ENCODE results near the gene RABGGTA.

RABGGTA gene

GRCh38 chr14:24253936-24254335, 17.5 kb downstream of the RABGGTA start:
- no peak for DNase-seq (ENCODE audit: low read depth in 1 of 2, low spot score in 1 of 2)
- Histone ChIP-seq H3K4me3 (replicated peaks; ENCODE audit: insufficient read depth, low read length) (no peak overlapping the region), H3K27me3 (ENCODE audit: insufficient read depth, poor library complexity, severe bottlenecking) (no peaks in the 10 kb centered on the region), H3K27ac (replicated peaks) (no peak overlapping the region)
- TF ChIP-seq REST (IDR thresholded peaks at IDR 0.05; ENCODE audit: insufficient replicate concordance, low read depth): no peak
- TF ChIP-seq GABPA (IDR thresholded peaks at IDR 0.05; ENCODE audit: low read depth): no peak
- TF ChIP-seq POLR2AphosphoS5 (IDR thresholded peaks at IDR 0.05; ENCODE audit: low read depth): no peak
- TF ChIP-seq CTCF (IDR thresholded peaks at IDR 0.05; ENCODE audit: insufficient read depth, low read length): no peak
- TF ChIP-seq SPI1 (IDR thresholded peaks at IDR 0.05; ENCODE audit: borderline replicate concordance, low read depth): no peak

- no peak for TF ChIP-seq POLR2AphosphoS5 (IDR thresholded peaks at IDR 0.05; ENCODE audit: low read depth)
- no peak for TF ChIP-seq SPI1 (IDR thresholded peaks at IDR 0.05; ENCODE audit: borderline replicate concordance, low read depth)
- Histone ChIP-seq H3K4me3 (replicated peaks; ENCODE audit: insufficient read depth, low read length) (no peak overlapping the region), H3K27ac (replicated peaks) (no peak overlapping the region), H3K27me3 (ENCODE audit: insufficient read depth, poor library complexity, severe bottlenecking) (no peaks in the 10 kb centered on the region)
- no peak for DNase-seq (ENCODE audit: low read depth in 1 of 2, low spot score in 1 of 2)
Observed at GRCh38 chr14:24252289-24253124, 18.9 kb downstream of the RABGGTA start.

GRCh38 chr14:24251880-24252288, 19.5 kb downstream of the RABGGTA start:
- Histone ChIP-seq H3K4me3 (replicated peaks; ENCODE audit: insufficient read depth, low read length) (no peak overlapping the region), H3K27ac (replicated peaks) (no peak overlapping the region), H3K27me3 (ENCODE audit: insufficient read depth, poor library complexity, severe bottlenecking) (no peaks in the 10 kb centered on the region)
- no peak for TF ChIP-seq CTCF (IDR thresholded peaks at IDR 0.05; ENCODE audit: insufficient read depth, low read length)
- no peak for TF ChIP-seq SPI1 (IDR thresholded peaks at IDR 0.05; ENCODE audit: borderline replicate concordance, low read depth)
- TF ChIP-seq GABPA (IDR thresholded peaks at IDR 0.05; ENCODE audit: low read depth): no peak
- no peak for TF ChIP-seq REST (IDR thresholded peaks at IDR 0.05; ENCODE audit: insufficient replicate concordance, low read depth)
- TF ChIP-seq POLR2AphosphoS5 (IDR thresholded peaks at IDR 0.05; ENCODE audit: low read depth): no peak
- no peak for DNase-seq (ENCODE audit: low read depth in 1 of 2, low spot score in 1 of 2)

- no peaks in the 10 kb centered on the region for H3K27me3 ChIP-seq (ENCODE audit: insufficient read depth, poor library complexity, severe bottlenecking)
- no peak for TF ChIP-seq SPI1 (IDR thresholded peaks at IDR 0.05; ENCODE audit: borderline replicate concordance, low read depth)
- no peak for TF ChIP-seq GABPA (IDR thresholded peaks at IDR 0.05; ENCODE audit: low read depth)
- TF ChIP-seq REST (IDR thresholded peaks at IDR 0.05; ENCODE audit: insufficient replicate concordance, low read depth): no peak
- TF ChIP-seq CTCF (IDR thresholded peaks at IDR 0.05; ENCODE audit: insufficient read depth, low read length): no peak
- no peak for TF ChIP-seq POLR2AphosphoS5 (IDR thresholded peaks at IDR 0.05; ENCODE audit: low read depth)
- H3K4me3 ChIP-seq (replicated peaks; ENCODE audit: insufficient read depth, low read length): no peak overlapping the region
- no peak for DNase-seq (ENCODE audit: low read depth in 1 of 2, low spot score in 1 of 2)
- H3K27ac ChIP-seq (replicated peaks): no peak overlapping the region
Observed at GRCh38 chr14:24250354-24250753, 21.0 kb downstream of the RABGGTA start.
